ENCODE data around the gene FAM174A. TPM values are rescaled to one million over a fixed set of nuclear protein-coding genes. Genes with fewer than 3 reads are reported as not detected.
"Not testable (repeated sequence)": the region's sequence is repeated elsewhere in the genome, so short reads cannot be mapped to it uniquely, and the experiment has no call there.

The FAM174A gene
- polyA plus RNA-seq, 1 donor = 31.0 TPM

GRCh38 chr5:100576217-100576751 is 41.1 kb downstream of the FAM174A start:
- DNase-seq = no peak

- DNase-seq = no peak
Measured at GRCh38 chr5:100577506-100577905, 42.3 kb downstream of the FAM174A start.

GRCh38 chr5:100584069-100584468 is 48.9 kb downstream of the FAM174A start:
- DNase-seq = no peak

- no peak for DNase-seq
Measured at GRCh38 chr5:100584889-100585288, 49.7 kb downstream of the FAM174A start.

GRCh38 chr5:100590867-100591266 is 55.7 kb downstream of the FAM174A start:
- no peak for DNase-seq

- peak; percentile 26 for DNase-seq
Measured at GRCh38 chr5:100595152-100595811, 60.1 kb downstream of the FAM174A start.

- no peak for DNase-seq
Measured at GRCh38 chr5:100595812-100596173, 60.6 kb downstream of the FAM174A start.

GRCh38 chr5:100598446-100598845 is 63.3 kb downstream of the FAM174A start:
- DNase-seq = no peak

- no peak for DNase-seq
Measured at GRCh38 chr5:100600298-100600994, 65.3 kb downstream of the FAM174A start.

GRCh38 chr5:100603141-100603540 is 68.0 kb downstream of the FAM174A start:
- no peak for DNase-seq

GRCh38 chr5:100604021-100604420 is 68.8 kb downstream of the FAM174A start:
- not testable (repeated sequence) for DNase-seq

GRCh38 chr5:100609594-100609993 is 74.4 kb downstream of the FAM174A start:
- DNase-seq = no peak

GRCh38 chr5:100614308-100614707 is 79.1 kb downstream of the FAM174A start:
- no peak for DNase-seq

GRCh38 chr5:100615362-100615761 is 80.2 kb downstream of the FAM174A start:
- no peak for DNase-seq

- DNase-seq = no peak
Measured at GRCh38 chr5:100616291-100616690, 81.1 kb downstream of the FAM174A start.

- no peak for DNase-seq
Measured at GRCh38 chr5:100616981-100617380, 81.8 kb downstream of the FAM174A start.

GRCh38 chr5:100623719-100624118 is 88.5 kb downstream of the FAM174A start:
- DNase-seq = peak; percentile 15

GRCh38 chr5:100634937-100635534 is 99.9 kb downstream of the FAM174A start:
- no peak for DNase-seq
